HUDEP-2 (cell line): ENCODE data around the gene BCL2L14.
"Not testable (repeated sequence)": the region's sequence is repeated elsewhere in the genome, so short reads cannot be mapped to it uniquely, and the experiment has no call there.

Experiments used
- DNase-seq, 76 experiments: peaks; one replicate each; lab custom pipeline; 2025; ENCODE audit not compliant: unreplicated experiment in 76 of 76; lab: John Stamatoyannopoulos, UW

The BCL2L14 gene

DNA sequence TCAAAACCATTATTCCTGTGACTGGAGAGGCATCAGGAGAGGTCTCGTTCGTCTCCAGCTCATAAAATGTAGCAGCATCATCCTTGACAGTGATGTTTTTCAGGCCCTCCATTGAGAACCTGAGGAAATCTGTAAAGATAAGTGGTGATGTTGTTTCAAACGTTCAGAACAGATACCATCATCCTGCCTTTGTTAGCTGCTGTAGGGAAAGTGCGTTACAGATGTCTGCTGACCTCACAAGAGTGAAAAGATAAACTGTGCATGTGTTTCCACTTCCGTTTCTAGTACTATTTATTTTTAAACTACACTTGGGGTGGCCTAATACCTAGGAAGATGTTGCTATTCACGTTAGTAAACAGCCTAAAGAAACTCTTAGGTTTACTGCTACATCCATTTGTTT lies 28.4 kb downstream of the BCL2L14 start:
- DNase-seq: no peak

DNA sequence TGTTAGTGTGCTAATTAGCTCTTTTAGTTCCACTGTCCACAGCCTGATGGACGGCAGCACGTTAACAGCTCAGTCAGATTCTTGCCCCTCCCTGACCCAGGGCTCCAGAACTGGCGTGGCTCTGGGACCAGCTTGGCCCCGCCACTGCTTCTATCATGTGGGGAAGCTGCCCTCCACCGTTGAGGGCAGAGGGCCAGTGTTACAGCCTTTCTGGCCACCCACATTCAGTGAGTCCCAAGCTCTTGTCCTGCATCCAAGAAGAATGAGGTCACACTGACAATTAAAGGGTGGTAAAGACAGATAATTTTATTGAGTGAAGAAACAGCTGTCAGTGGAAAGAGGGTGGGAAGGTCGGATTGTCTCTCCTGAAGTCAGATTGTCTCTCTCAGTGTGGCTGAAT lies 36.9 kb downstream of the BCL2L14 start:
- no peak for DNase-seq

DNA sequence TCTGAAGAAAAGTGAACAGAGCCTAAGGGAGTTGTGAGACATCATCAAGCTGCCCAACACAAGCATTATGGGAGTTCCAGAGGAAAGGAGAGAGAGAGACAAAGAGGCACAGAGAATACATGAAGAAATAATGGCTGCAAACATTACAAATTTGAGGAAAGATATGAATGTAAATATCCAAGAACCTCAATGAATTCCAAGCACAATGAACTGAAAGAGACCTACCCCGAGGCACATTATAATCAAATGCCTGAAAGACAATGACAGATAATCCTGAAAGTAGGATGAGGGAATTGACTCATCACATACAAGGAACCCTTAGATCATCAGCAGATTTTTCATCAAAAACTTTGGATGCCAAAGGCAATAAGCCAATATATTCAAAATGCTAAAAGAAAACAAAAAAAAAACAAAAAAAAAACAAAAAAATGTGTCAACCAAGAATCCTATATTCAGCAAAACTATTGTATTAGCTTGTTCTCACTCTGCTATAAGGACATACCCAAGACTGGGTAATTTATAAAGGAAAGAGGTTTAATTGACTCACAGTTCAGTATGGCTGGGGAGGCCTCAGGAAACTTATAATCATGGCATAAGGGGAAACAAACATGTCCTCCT lies 37.8 kb downstream of the BCL2L14 start:
- DNase-seq: no peak

DNA sequence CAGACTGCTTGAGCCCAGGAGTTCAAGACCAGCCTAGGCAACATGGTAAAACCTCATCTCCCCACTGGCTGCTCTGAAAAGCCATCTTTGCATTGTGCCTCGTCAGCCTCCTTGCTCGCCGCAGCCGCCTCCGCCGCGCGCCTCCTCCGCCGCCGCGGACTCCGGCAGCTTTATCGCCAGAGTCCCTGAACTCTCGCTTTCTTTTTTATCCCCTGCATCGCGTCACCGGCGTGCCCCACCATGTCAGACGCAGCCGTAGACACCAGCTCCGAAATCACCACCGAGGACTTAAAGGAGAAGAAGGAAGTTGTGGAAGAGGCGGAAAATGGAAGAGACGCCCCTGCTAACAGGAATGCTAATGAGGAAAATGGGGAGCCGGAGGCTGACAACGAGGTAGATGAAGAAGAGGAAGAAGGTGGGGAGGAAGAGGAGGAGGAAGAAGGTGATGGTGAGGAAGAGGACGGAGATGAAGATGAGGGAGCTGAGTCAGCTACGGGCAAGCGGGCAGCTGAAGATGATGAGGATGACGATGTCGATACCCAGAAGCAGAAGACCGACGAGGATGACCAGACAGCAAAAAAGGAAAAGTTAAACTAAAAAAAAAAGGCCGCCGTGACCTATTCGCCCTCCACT lies 40.3 kb downstream of the BCL2L14 start:
- not testable (repeated sequence) for DNase-seq

DNA sequence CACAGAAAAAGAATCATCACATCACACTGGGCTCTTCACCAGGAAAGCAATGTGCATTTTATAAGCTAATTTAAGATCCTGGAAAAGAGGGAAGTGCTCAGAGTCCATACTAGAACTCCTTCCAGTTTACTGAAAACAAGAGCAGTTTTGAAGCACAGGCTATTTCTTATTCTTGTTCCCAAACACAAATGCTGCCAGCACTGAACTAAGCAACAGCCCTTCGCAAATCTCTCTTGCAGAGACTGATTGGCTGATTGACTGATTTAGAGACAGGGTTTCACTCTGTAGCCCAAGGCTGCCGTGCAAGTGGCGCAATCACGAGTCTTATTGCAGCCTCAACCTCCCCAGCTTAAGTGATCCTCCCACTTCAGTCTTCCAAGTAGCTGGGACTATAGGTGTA lies 44.8 kb downstream of the BCL2L14 start:
- no peak for DNase-seq

DNA sequence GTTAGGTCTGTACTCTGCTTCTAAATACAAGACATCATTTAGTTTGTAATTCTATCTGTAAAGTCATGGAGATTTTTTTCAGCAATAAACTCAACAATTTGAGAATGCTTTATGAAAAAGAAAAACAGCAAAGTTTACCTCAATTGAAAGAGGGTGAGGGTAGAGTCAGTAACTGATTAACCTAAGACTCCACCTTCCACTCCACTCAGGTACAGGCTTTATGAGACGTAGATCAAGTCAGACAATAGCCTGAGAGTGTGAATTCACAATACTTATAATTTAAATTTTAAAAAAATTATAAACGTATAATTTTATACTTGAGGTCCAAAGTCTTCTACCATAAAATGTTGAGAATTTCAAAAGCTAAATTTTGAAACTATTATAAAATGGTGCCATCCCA lies 45.9 kb downstream of the BCL2L14 start:
- DNase-seq: no peak

DNA sequence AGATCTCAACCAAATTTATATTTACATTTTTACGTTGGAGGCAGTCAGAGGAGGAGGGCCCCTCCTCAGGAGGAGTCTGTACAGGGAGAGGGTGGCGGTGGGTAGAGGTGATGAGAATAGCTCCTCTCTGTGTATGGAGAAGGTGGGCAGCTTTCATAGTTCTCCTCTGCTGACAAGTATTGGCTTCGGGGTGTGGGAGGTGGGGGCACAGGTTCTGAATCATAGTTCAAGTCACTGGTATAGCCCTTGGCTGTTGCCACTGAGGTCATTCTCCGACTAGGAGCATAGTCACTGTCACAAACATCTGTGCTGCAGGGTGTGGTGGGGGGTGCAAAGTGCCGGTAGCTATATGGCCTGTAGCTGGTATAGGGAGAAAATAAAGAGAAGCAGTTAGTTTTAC lies 50.3 kb downstream of the BCL2L14 start:
- DNase-seq: no peak

DNA sequence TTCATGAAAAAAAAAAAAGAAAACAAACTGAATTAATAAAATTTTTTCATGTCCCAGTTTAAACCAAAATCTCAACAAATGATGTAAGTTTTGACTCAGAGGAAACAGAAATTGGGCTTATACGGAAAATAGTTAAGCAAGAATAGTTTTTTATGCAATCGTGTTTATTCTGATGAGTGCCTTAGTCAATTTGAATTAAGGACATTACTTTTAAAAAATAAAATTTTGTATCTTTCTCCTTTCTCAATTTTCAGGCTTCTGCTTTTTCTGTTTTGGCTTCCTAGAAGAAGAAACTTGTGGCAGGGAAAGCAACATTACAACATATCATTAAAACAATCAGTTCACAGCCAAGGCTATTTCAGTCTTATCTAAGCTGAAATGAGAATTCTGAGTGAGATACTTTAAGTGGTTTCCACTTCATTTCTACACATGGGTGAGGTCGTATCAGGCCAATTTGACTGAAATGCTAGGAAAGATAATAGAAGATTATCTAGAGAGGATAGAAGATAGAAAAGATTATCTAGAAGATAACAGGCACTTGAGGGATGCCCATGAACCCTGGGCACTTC lies 52.4 kb downstream of the BCL2L14 start:
- no peak for DNase-seq

DNA sequence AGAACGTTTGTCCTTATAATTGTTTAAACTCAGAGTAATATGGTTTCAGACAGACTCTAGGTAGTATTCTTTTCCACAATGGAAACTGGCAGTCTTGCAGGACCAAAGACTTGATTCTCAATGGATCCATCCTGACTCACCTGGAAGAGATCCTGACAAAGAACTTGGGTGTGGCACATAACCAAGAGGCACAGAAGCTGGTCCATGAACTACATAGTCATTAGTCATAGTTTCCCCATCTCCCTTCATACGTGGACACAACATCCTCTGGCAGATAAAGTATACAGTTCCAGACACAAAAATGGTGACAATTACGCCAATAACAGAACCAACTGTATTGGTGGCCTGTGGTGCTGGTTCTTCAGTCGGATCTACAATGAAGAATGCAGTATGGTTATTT lies 55.8 kb downstream of the BCL2L14 start:
- no peak for DNase-seq

DNA sequence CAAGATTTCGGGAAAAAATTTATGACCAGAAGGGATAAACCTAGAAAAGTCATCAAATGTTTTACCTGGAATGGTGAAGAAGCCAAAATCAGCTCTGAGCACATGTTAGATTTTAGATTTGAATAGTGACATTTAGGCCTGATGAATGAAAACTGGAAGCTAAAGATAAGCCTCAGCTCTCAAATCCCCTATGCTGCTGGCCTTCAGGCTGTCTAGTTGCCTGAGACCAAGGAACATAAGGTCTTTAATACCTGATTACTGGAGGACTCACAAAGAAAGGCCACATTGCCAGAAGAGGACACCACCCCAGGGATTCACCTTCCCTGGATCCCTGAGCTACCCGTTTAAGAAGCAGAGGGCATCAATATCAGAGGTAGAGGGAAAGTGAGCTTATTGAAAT lies 56.6 kb downstream of the BCL2L14 start:
- peak in 1 of 76 experiments; percentile 1 for DNase-seq

DNA sequence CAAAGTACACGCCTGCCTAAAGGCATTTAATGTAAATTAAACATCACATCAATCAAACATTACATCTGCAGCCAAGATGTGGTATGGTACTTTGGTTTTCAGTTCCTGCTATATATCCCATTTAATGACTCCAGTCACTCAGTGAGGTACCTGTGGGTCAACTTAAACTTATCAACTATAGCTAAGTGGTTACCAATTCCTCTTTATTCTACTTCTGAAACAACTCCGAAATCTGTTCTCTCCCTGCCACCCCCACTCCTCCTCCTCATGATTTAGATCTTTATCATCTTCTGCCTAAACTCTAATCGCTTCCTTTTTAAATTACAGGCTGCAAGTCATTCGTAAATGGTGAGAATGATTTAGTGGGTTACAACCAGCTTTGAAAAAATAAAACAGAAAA lies 57.9 kb downstream of the BCL2L14 start:
- no peak for DNase-seq

DNA sequence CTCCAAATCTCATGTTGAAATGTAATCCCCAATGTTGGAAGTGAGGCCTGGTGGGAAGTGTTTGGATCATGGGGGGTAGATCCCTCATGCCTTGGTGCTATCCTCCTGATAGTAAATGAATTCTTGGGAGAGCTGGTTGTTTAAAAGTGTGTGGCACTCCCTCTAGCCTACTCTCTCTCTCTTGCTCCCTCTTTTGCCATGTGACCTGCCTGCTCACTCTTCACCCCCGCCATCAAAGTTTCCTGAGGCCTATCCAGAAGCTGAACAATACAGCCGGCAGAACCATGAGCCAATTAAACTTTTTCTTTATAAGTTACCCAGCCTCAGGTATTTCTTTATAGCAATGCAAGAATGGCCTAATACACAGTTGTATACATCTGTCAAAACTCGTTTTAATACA lies 62.5 kb downstream of the BCL2L14 start:
- DNase-seq: no peak

DNA sequence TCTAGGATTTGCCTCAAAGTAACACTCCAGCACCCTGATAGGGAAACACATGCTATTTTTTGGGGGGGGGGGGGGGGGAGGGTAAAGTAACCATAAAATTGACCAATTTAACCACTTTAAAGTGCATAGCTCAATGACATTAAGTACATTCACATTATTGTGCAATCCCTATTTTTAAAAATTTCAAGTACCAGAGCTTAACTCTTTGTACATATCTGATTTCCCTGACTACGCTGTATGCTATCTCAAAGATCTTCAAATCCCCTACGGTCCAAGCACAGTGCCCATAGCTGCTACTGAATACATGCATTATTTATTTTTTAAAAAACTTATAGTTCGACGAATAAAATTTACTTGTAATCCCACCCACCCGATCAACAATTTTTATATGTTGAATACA lies 63.0 kb downstream of the BCL2L14 start:
- DNase-seq: no peak

DNA sequence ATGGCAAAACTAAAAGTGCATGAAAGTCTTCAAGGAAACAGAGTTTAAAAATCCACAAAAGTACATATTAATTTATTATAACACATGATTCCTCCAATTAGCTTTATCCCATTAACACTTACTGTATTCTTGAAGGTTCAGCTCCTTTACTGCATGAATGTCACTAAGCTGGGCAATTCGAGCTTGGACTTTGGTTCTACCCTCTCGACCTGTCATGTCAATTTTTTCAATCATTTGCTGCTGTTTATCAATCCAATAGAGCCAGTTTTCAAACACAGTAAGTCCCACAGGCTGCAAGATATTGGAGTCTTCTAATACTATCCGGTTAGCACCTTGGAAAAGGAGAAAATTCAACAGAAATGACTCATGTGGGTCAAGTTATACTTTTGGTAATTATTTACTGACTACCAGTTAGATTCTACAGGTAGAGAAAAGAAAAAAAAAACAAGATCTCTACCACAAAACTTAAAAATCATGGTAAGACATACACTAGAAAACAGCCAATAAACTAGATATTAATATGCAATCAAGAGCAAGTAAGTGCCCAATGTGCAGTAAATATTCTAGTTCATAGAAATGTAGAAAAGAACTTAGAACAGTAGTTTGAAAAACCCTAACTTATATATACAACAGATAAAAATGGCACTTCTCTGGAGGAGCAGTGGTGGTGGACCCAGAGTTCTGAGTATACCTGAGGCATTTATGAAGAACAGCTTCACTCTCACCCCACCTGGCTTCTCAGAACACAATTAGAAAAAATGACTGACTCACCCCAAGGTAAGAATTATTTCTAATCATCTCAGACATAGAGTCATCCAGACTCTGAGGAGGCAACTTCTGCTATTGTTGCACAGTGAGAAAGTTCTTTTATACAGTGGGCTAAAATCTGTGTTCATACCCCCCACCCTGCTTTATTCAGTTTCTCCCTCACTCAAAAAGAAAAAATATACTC lies 67.7 kb downstream of the BCL2L14 start:
- no peak for DNase-seq

DNA sequence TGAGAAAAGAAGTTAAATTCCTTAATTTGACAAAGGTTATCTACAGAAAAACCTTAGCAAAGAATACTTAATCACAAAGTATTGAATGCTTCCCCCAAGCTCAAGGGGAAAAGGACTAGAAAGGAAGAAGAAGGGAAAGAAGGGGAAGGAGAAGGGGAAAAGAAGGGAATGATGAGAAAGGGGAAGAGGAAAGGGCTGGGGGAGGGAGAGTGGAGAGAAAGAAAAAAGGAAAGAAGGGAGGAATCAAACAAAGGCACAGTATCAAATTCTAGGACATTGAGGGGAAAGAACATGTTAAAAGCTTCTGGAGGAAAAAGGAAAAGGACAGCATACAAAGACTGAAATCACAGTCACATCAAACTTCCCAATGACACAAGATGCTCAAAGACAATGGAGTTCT lies 70.3 kb downstream of the BCL2L14 start:
- DNase-seq: no peak

DNA sequence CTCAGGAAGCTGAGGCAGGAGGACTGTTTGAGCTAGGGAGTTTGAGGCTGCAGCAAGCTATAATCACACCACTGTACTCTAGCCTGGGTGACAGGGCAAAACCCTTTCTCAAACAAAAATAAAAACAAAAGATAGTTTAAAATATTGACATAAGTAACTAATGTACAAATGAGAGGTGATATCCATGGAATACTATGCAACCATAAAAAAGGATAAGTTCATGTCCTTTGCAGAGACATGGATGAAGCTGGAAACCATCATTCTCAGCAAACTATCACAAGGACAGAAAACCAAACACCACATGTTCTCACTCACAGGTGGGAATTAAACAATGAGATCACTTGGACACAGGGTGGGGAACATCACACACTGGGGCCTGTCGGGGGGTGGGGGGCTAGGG lies 73.8 kb downstream of the BCL2L14 start:
- not testable (repeated sequence) for DNase-seq

DNA sequence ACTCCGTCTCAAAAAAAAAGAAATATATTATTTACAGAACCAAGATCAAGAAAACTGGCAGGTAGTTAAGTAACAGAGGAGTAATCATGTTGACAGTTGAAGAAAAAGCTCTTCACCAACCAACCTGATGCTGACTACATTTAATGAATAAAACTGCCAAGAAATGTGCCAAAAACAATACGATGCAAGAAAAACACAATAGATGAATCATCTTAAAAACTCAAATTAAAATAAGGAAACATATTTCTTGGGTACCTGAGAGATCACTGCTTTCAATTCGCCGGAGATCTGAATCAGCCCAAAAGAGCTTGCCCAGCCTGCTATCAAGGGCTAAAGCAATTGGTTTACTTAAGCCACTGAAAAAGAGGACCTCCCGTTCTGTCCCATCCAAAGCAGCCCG lies 76.4 kb downstream of the BCL2L14 start:
- DNase-seq: no peak
